Endodermal cell (in vitro differentiated cells): ENCODE measurements around the gene DOCK2. TPM values are rescaled to one million over a fixed set of nuclear protein-coding genes. Genes with fewer than 3 reads are reported as not detected.

Experiments used
- DNase-seq: peaks from one replicate; pipeline ENCODE4 v3.0.0-alpha.2; 2017
- H3K27ac ChIP-seq: 2 replicates; pipeline ENCODE4 v1.5.1; 2013; ENCODE audit warnings: mild to moderate bottlenecking, low read depth, low read length, moderate library complexity
- H3K27me3 ChIP-seq: 2 replicates; pipeline ENCODE4 v1.6.1; 2013; ENCODE audit warnings: mild to moderate bottlenecking, low read length, moderate library complexity; ENCODE audit not compliant: insufficient read depth, control insufficient read depth, poor library complexity, severe bottlenecking
- H3K36me3 ChIP-seq: 2 replicates; pipeline ENCODE4 v1.7.0; 2013; ENCODE audit warnings: mild to moderate bottlenecking, low read length, moderate library complexity; ENCODE audit not compliant: control insufficient read depth, insufficient read depth
- H3K4me1 ChIP-seq: one replicate; pipeline ENCODE4 v1.7.0; 2013; ENCODE audit warnings: low read length; ENCODE audit not compliant: control insufficient read depth, insufficient read depth
- H3K4me3 ChIP-seq: 2 replicates; pipeline ENCODE4 v1.5.1; 2013; ENCODE audit warnings: mild to moderate bottlenecking, low read length, moderate library complexity
- H3K9ac ChIP-seq: 2 replicates; pipeline ENCODE4 v1.6.1; 2013; ENCODE audit warnings: mild to moderate bottlenecking, low read length, moderate library complexity; ENCODE audit not compliant: poor library complexity, severe bottlenecking; ENCODE audit errors: extremely low read depth
- H3K9me3 ChIP-seq: 2 replicates; pipeline ENCODE4 v1.6.1; 2013; ENCODE audit warnings: mild to moderate bottlenecking, low read length, moderate library complexity; ENCODE audit not compliant: control insufficient read depth
- H3K27ac Mint-ChIP-seq: 2 replicates; pipeline ENCODE4 v1.8.0; 2020; ENCODE audit warnings: mixed read lengths
- H3K27me3 Mint-ChIP-seq: 2 replicates; pipeline ENCODE4 v1.8.0; 2021; ENCODE audit warnings: mild to moderate bottlenecking, mixed read lengths; ENCODE audit not compliant: insufficient read depth
- H3K36me3 Mint-ChIP-seq: 2 replicates; pipeline ENCODE4 v1.8.0; 2020; ENCODE audit warnings: low read depth, mixed read lengths
- H3K4me1 Mint-ChIP-seq: 2 replicates; pipeline ENCODE4 v1.8.0; 2020; ENCODE audit warnings: mixed read lengths
- H3K4me3 Mint-ChIP-seq: 2 replicates; pipeline ENCODE4 v1.8.0; 2020; ENCODE audit warnings: mild to moderate bottlenecking, moderate library complexity, mixed read lengths
- H3K9me3 Mint-ChIP-seq: 2 replicates; pipeline ENCODE4 v1.8.0; 2020; ENCODE audit warnings: mild to moderate bottlenecking, mixed read lengths
- CTCF ChIP-seq: fragments of 200-600 bp; sonication (generic); conservative IDR thresholded peaks from 2 replicates; pipeline ENCODE4 v1.5.0; 2021; ENCODE audit warnings: antibody characterized with exemption, mild to moderate bottlenecking
- WGBS, 2 experiments: methylation state at CpG; one replicate each; pipeline versions ENCODE4 v1.1.5 to v1.1.7; 2013; ENCODE audit warnings: missing lambda C conversion rate in 2 of 2, mixed read lengths in 1 of 2; ENCODE audit not compliant: insufficient coverage in 1 of 2, insufficient read length in 1 of 2; 5-methylcytosine and 5-hydroxymethylcytosine counted together
- total RNA-seq, 2 donors: library from RNA; stranded (reverse); fragmentation: NEBNext Ultra II Directional in 1 of 2; extraction: Animal tissue kit (Norgen Biotek cat#: 25700) in 1 of 2; gene quantifications; 2 replicates in 1 of 2; 3 replicates in 1 of 2; pipeline ENCODE4 v1.2.1, GENCODE V29; 2021

DOCK2 gene
- total RNA-seq, 2 donors from 2014 or later: 2.6 to 3.9 TPM

- peaks cover 35% of the 10 kb centered on the region for H3K4me1 Mint-ChIP-seq
- H3K4me3 ChIP-seq: peak overlapping the region; percentile 6
- H3K27me3 Mint-ChIP-seq: peaks cover 2% of the 10 kb centered on the region
- H3K9ac ChIP-seq: no peak overlapping the region
- no peaks in the 10 kb centered on the region for H3K27me3 ChIP-seq
- H3K36me3 Mint-ChIP-seq: no peaks in the 10 kb centered on the region
- H3K4me3 Mint-ChIP-seq: no peak overlapping the region
- TF ChIP-seq CTCF: no peak
- no peak overlapping the region for H3K27ac ChIP-seq
- no peak overlapping the region for H3K27ac Mint-ChIP-seq
- 52 to 86% methylated on average over 4 to 5 of the region's 5 CpGs for WGBS, 2 experiments
- no peaks in the 10 kb centered on the region for H3K36me3 ChIP-seq
- peak; percentile 69 for DNase-seq
- H3K9me3 Mint-ChIP-seq: no peaks in the 10 kb centered on the region
- peaks cover 11% of the 10 kb centered on the region for H3K4me1 ChIP-seq
- no peaks in the 10 kb centered on the region for H3K9me3 ChIP-seq
Observed at GRCh38 chr5:169746147-169746694, 109.1 kb downstream of the DOCK2 start.

GRCh38 chr5:169748174-169748573 lies 111.1 kb downstream of the DOCK2 start:
- no peaks in the 10 kb centered on the region for H3K9me3 Mint-ChIP-seq
- Histone ChIP-seq H3K9me3 (no peaks in the 10 kb centered on the region), H3K4me1 (peaks cover 11% of the 10 kb centered on the region), H3K27me3 (no peaks in the 10 kb centered on the region), H3K36me3 (no peaks in the 10 kb centered on the region), H3K27ac (no peak overlapping the region), H3K9ac (no peak overlapping the region), H3K4me3 (no peak overlapping the region)
- H3K4me1 Mint-ChIP-seq: peaks cover 35% of the 10 kb centered on the region
- WGBS, 2 experiments: 90% methylated on average over 3 of the region's 3 CpGs
- TF ChIP-seq CTCF: no peak
- no peak overlapping the region for H3K4me3 Mint-ChIP-seq
- no peak for DNase-seq
- no peak overlapping the region for H3K27ac Mint-ChIP-seq
- H3K27me3 Mint-ChIP-seq: peaks cover 4% of the 10 kb centered on the region
- H3K36me3 Mint-ChIP-seq: no peaks in the 10 kb centered on the region

- H3K4me1 ChIP-seq: peaks cover 11% of the 10 kb centered on the region
- peaks cover 4% of the 10 kb centered on the region for H3K27me3 Mint-ChIP-seq
- no peaks in the 10 kb centered on the region for H3K36me3 ChIP-seq
- H3K9me3 Mint-ChIP-seq: no peaks in the 10 kb centered on the region
- no peaks in the 10 kb centered on the region for H3K27me3 ChIP-seq
- H3K4me3 ChIP-seq: no peak overlapping the region
- no peaks in the 10 kb centered on the region for H3K36me3 Mint-ChIP-seq
- H3K27ac ChIP-seq: no peak overlapping the region
- no peak overlapping the region for H3K27ac Mint-ChIP-seq
- no peak for DNase-seq
- TF ChIP-seq CTCF: no peak
- peaks cover 42% of the 10 kb centered on the region for H3K4me1 Mint-ChIP-seq
- H3K9ac ChIP-seq: no peak overlapping the region
- no peaks in the 10 kb centered on the region for H3K9me3 ChIP-seq
- H3K4me3 Mint-ChIP-seq: no peak overlapping the region
- WGBS, 2 experiments: 82 to 100% methylated on average over 1 to 3 of the region's 3 CpGs
Observed at GRCh38 chr5:169749295-169749694, 112.2 kb downstream of the DOCK2 start.
